ENCODE measurements around the gene INVS.
A peak's percentile ranks its signal among the peaks of the same experiment; 100 is the strongest.
"Not testable (repeated sequence)": the region's sequence is repeated elsewhere in the genome, so short reads cannot be mapped to it uniquely, and the experiment has no call there.

INVS gene

GRCh38 chr9:100125236-100125635 lies 26.2 kb downstream of the INVS start:
- DNase-seq, result no peak

DNA sequence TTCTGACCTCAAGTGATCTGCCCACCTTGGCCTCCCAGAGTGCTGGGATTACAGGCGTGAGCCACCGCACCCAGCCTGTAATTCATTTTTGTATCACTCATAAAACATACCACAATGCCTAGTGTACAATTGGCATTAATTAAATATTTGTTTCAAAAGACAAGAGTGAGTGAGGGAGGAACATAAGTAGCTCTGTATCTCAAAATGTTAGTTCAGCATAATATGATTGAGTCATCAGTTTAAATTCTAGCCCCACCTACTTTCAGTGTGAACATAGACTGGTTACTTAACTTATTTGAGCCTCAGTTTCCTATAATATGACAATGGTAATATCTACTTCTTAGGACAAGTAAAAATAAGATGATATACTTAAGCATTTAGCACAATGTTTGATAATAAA lies 26.9 kb downstream of the INVS start:
- DNase-seq, result no peak

DNA sequence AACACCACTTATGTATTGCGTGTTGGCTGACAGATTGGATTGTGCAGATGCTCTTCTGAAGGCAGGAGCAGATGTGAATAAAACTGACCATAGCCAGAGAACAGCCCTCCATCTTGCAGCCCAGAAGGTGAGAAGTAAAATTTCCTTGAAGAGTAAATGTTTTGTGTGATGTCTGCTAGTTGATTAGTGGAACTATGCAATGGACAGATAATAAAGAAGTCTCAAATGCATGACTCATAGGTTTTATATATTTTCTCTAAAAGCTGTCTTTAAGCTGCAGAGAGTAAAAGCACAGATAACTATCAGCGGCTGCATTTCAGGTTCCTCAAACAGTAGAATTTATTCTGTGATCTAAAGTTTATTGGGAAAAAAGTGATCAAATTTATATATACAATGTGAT lies 27.4 kb downstream of the INVS start:
- no peak for DNase-seq

DNA sequence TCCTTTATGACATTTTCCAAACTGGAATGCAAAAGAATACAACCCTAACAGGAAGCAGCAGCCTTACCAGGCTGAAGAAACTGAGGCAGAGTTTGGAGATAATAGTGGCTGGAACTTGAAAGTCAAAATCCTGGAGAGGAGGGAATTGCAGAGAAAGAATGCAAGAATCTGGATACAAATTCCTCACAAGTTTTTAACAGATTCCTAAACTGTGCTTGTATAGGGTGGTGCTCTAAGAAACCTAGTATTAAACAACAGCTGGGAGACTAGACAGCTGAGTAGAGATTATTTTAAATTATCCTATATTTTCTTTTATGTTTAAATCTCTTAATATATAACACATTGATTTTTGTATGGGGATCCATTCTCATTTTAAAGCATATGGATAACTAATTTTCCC lies 30.7 kb downstream of the INVS start:
- no peak for DNase-seq

- no peak for DNase-seq
Measured at GRCh38 chr9:100131216-100131615, 32.2 kb downstream of the INVS start.

GRCh38 chr9:100131875-100132430 lies 32.9 kb downstream of the INVS start:
- DNase-seq, result no peak

DNA sequence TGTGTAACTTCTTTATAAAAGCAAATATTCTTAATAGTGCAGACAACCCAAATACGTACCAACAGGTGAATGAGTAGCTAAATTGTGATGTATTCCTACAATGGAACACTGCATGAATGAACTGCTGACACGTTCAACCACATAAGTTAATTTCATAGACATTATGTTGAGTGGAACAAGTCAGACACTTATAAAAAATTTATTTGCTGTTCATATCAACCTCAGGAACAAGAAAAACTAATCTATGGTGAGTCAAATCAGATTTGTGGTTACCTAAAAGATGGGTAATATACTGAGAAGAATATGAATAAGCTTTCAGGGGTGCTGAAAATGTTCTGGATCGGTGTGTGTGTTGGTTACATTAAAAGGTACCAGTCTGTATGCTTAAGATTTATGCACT lies 35.7 kb downstream of the INVS start:
- DNase-seq, result no peak

- not testable (repeated sequence) for DNase-seq
Measured at GRCh38 chr9:100136799-100137198, 37.8 kb downstream of the INVS start.

- DNase-seq, result not testable (repeated sequence)
Measured at GRCh38 chr9:100140303-100140702, 41.3 kb downstream of the INVS start.

- not testable (repeated sequence) for DNase-seq
Measured at GRCh38 chr9:100141862-100142261, 42.8 kb downstream of the INVS start.

GRCh38 chr9:100145167-100145934 lies 46.3 kb downstream of the INVS start:
- DNase-seq, result not testable (repeated sequence)

GRCh38 chr9:100145976-100146375 lies 46.9 kb downstream of the INVS start:
- not testable (repeated sequence) for DNase-seq

GRCh38 chr9:100150214-100150613 lies 51.2 kb downstream of the INVS start:
- peak; percentile 23 for DNase-seq

- DNase-seq, result no peak
Measured at GRCh38 chr9:100160021-100160420, 61.0 kb downstream of the INVS start.

- DNase-seq, result no peak
Measured at GRCh38 chr9:100167176-100167575, 68.1 kb downstream of the INVS start.

DNA sequence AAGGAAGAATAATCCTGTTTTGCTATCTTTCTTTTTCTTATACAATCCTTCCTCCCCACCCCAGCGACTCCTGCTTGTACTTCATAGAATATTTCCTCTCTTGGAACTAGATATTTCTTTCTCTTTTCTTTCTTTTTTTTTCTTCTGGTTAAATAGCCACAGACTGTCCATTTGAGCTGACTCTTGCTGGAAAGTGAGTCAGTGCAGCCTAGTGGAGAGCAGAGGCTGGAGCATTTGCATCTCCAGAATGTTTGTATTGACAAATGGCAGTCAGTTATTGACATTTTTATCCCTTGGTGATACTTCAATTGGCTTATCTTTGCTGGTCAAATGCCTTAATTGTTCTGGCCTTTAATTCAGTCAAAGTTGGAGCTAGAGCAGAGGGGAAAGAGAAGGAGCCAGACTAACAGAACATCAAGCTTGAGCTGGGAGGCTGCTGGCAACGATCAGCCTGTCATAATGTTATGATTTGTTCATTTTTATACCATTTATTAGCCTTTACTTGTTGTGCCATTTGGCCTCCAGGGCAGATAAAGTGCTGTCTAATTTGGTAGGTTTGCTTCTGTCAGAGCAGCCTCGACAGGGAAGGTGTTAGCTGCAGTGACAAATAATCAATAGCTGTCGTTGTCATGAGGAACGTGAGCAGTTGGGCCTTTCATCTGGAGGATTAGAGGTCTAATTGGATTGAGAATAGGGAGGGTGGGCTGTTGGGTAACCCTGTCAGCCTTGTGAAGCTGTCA lies 69.0 kb downstream of the INVS start:
- no peak for DNase-seq

- no peak for DNase-seq
Measured at GRCh38 chr9:100170085-100170484, 71.0 kb downstream of the INVS start.

- DNase-seq, result no peak
Measured at GRCh38 chr9:100170556-100170955, 71.5 kb downstream of the INVS start.

GRCh38 chr9:100186356-100186755 lies 87.3 kb downstream of the INVS start:
- no peak for DNase-seq

DNA sequence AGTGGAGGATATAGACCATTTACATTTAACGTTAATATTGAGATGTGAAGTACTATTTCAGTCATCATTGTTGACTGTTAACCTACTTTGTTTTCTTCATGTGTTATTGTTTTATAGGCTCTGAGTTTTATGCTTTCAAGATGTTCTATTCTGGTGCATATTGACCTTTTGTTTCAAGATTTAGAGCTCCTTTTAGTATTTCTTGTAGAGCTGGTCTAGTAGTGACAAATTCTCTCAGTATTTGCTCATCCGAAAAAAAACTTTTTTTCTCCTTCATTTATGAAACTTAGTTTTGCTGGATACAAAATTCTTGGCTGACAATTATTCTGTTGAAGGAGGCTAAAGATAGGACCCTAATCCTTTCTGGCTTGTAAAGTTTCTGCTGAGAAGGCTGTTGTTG lies 91.3 kb downstream of the INVS start:
- DNase-seq, result no peak

DNA sequence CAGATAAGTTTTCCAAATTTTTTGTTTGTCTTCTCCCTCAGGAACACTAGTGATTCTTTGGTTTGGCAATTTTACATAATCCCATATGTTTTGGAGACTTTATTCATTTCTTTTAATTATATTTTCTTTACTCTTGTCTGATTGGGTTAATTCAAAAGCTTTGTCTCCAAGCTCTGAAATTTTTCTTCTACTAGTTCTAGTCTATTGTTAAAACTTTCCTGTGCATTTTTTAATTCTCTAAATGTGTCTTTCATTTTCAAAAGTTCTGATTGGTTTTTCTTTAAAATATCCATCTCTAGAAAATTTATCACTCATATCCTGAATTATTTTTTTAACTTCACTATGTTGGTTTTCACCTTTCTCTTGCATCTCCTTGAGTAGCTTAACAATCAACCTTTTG lies 92.2 kb downstream of the INVS start:
- DNase-seq, result no peak

DNA sequence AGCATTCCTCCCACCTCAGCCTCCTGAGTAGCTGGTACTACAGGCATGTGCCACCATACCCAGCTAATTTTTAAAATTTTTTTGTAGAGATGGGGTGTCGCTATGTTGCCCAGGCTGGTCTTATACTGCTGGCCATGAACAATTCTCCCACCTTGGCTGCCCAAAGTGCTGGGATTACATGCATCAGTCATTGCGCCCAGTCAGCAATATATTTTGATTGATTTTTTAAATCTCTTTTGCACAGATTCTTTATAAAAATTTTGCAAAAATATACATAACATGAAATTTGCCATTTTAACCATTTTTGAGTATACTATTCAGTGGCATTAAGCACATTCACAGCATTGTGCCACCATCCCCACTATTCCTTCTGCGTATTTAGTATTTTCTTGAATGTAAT lies 94.0 kb downstream of the INVS start:
- DNase-seq, result no peak

DNA sequence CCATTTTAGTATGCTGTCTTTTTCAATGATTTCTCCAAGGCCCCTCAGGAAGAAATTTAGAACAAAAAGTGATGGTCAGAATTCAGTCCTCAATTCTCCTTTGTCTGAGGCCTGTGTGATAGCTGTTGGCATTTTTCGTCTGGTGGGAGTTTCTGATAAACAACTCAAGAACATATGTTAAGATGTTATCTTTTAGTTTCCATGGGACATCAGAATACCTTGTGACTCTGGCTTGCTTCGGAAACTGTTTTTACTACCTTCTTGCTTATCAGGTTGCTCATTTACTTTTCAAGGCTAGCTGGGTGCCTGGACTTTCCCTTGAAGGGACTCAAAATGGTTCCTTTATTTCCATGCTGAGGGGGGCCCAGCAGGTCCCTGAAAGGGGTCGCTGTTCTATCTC lies 97.2 kb downstream of the INVS start:
- DNase-seq, result no peak

DNA sequence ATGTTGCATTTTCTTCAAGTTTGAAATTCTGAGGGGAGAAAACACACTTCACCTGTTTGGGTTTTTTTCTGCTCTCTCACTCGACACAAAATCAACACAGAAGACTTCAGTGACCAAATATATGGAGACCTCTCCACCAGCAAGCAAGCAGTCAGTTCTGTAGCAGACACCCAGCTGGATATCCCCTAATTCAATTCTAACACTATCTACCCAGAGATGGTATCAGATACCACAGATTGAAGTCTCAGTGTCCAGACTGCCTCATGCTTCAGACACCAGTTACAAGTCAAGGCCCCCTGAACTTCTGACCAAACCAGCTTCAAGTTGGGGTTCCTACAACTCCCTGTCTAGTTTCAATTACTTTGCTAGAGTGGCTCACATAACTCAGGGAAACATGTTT lies 97.8 kb downstream of the INVS start:
- no peak for DNase-seq

Measured in femur (tissue), 1 donor.